ENCODE results near the gene GNA12. TPM values are rescaled to one million over a fixed set of nuclear protein-coding genes. Genes with fewer than 3 reads are reported as not detected.

Gene GNA12
- total and polyA plus RNA-seq, 10 donors = 12.3 to 64.2 (median 32.4) TPM

DNA sequence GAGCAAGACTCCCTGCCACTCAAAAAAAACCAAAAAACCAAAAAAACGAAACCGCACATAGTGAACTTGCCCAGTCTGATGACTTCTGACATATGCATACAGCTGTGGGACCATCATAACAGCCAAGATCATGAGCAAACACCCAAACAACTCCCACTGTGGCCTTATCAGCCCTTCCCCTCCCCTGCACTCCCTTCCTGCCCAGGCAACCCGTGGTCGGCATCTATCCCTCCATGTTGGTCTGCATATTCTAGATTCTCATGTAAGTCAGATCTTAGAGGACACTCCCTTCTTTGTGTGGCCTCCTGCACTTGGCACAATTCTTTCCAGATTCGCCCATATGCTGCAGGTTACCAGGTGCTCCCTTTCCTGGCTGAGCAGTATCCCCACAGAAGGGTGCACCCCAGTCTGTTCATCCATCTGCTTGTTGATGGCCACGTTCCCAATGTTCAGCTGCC, 72.8 kb downstream of the GNA12 start:
- H3K27ac ChIP-seq = no peak overlapping the region
- DNase-seq = peak; percentile 22
- no peak for TF ChIP-seq POLR2AphosphoS5 (IDR thresholded peaks at IDR 0.05)
- TF ChIP-seq, protein P1, sequence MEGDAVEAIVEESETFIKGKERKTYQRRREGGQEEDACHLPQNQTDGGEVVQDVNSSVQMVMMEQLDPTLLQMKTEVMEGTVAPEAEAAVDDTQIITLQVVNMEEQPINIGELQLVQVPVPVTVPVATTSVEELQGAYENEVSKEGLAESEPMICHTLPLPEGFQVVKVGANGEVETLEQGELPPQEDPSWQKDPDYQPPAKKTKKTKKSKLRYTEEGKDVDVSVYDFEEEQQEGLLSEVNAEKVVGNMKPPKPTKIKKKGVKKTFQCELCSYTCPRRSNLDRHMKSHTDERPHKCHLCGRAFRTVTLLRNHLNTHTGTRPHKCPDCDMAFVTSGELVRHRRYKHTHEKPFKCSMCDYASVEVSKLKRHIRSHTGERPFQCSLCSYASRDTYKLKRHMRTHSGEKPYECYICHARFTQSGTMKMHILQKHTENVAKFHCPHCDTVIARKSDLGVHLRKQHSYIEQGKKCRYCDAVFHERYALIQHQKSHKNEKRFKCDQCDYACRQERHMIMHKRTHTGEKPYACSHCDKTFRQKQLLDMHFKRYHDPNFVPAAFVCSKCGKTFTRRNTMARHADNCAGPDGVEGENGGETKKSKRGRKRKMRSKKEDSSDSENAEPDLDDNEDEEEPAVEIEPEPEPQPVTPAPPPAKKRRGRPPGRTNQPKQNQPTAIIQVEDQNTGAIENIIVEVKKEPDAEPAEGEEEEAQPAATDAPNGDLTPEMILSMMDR (IDR thresholded peaks at IDR 0.05 in 8 of 11, conservative IDR thresholded peaks at IDR 0.05 in 3 of 11) = no peak
- TF ChIP-seq POLR2A (IDR thresholded peaks at IDR 0.05) = no peak
- no peak overlapping the region for H3K4me3 ChIP-seq
- intact Hi-C loops (cut with DNase I; ENCODE audit: low total_unique reads) = no loop called here
- WGBS, 5 donors = 57 to 74% (median 59%) methylated on average over 6 of the region's 6 CpGs
- H3K9me3 ChIP-seq = no peaks in the 10 kb centered on the region
- H3K4me1 ChIP-seq = peaks cover 0 to 24% (median 8%) of the 10 kb centered on the region in 6 donors
- H3K36me3 ChIP-seq = peaks cover 0 to 40% (median 0%) of the 10 kb centered on the region in 6 donors
- H3K27me3 ChIP-seq (replicated peaks in 1 of 7) = no peaks in the 10 kb centered on the region

- Histone ChIP-seq H3K4me3 (no peak overlapping the region), H3K36me3 (peaks cover 0 to 39% (median 0%) of the 10 kb centered on the region in 6 donors), H3K9me3 (no peaks in the 10 kb centered on the region), H3K27me3 (replicated peaks in 1 of 7) (no peaks in the 10 kb centered on the region), H3K27ac (peak overlapping the region in 3 of 8 donors; percentile 81 to 87 (median 85)), H3K4me1 (peaks cover 22 to 49% (median 40%) of the 10 kb centered on the region in 6 donors)
- TF ChIP-seq, protein P1 (IDR thresholded peaks at IDR 0.05 in 8 of 11, conservative IDR thresholded peaks at IDR 0.05 in 3 of 11) = no peak
- TF ChIP-seq POLR2AphosphoS5 (IDR thresholded peaks at IDR 0.05) (no peak), POLR2A (IDR thresholded peaks at IDR 0.05) (no peak)
- WGBS, 5 donors = 95 to 97% (median 96%) methylated on average over 11 of the region's 11 CpGs
- intact Hi-C loops (cut with DNase I; ENCODE audit: low total_unique reads) = no loop called here
- no peak for DNase-seq
Observed at GRCh38 chr7:2764621-2765020, 79.5 kb downstream of the GNA12 start.

DNA sequence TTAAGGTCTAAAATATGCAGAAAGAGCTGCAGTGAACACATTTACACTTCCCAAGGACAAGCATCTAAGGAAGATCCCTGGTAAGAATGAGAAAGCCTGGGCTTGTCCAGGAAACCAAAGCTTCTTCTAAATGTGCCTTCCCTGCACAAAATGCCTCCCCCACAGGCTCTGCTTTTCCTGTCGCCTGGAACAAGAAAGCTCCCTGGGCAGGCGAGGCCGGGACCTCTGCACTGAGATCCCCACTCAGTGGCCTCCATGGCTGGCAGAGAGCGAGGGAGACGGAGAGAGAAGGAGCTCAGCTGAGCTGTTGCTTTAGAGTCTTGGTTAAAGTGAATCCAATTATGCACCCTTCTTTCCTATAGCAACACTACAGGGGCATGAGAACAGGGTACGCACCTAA, 80.5 kb downstream of the GNA12 start:
- 71 to 85% (median 84%) methylated on average over 6 of the region's 6 CpGs for WGBS, 5 donors
- no peak overlapping the region for H3K4me3 ChIP-seq
- TF ChIP-seq, protein P1 (IDR thresholded peaks at IDR 0.05 in 8 of 11, conservative IDR thresholded peaks at IDR 0.05 in 3 of 11) = no peak
- no peak for TF ChIP-seq POLR2A (IDR thresholded peaks at IDR 0.05)
- no peak for TF ChIP-seq POLR2AphosphoS5 (IDR thresholded peaks at IDR 0.05)
- H3K27me3 ChIP-seq (replicated peaks in 1 of 7) = no peaks in the 10 kb centered on the region
- peak overlapping the region; percentile 52 to 89 (median 83) for H3K27ac ChIP-seq
- intact Hi-C loops (cut with DNase I; ENCODE audit: low total_unique reads) = no loop called here
- peaks cover 32 to 59% (median 49%) of the 10 kb centered on the region in 6 donors for H3K4me1 ChIP-seq
- DNase-seq = no peak
- no peaks in the 10 kb centered on the region for H3K9me3 ChIP-seq
- H3K36me3 ChIP-seq = peaks cover 0 to 34% (median 0%) of the 10 kb centered on the region in 6 donors

DNA sequence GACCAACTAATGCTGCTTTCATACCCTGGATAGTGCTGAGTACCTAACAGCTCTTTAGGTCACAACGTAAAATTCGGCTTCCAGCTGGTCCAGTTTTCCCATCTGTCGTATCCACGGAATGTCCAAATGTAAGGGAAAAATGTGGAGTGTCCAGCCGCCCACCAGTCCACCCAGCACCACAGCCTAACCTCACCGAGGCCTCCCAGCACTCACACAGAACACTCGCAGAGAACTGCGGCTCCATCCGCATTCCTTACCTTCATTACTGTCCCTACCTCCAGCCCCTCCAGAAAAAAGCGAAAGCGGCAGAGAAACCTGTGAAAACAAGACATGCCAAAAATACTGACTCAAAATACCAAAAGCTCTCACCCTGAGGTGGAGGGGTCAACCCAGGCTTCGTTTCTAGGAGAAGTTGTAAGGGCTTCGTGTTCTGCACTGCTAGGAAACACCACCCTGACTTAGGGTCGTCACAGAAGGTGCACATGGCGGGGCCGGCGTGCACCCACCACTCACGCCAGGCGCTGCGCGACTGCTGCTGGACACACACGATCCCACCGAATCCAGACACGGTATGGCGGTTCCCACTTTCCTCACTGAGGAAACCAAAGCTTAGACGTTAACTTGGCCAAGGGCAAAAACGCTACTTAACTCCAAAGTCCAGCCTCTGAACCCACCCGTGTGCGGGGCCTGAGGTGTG, 82.2 kb downstream of the GNA12 start:
- H3K27ac ChIP-seq = peak overlapping the region; percentile 70 to 89 (median 83)
- peaks cover 45 to 74% (median 63%) of the 10 kb centered on the region in 6 donors for H3K4me1 ChIP-seq
- peaks cover 0 to 28% (median 0%) of the 10 kb centered on the region in 6 donors for H3K36me3 ChIP-seq
- DNase-seq = no peak
- intact Hi-C loops (cut with DNase I; ENCODE audit: low total_unique reads) = no loop called here
- H3K4me3 ChIP-seq = no peak overlapping the region
- 91 to 93% (median 92%) methylated on average over 28 to 29 of the region's 29 CpGs for WGBS, 5 donors
- TF ChIP-seq, protein P1 (IDR thresholded peaks at IDR 0.05 in 8 of 11, conservative IDR thresholded peaks at IDR 0.05 in 3 of 11) = no peak
- TF ChIP-seq POLR2AphosphoS5 (IDR thresholded peaks at IDR 0.05) = no peak
- TF ChIP-seq POLR2A (IDR thresholded peaks at IDR 0.05) = no peak
- no peaks in the 10 kb centered on the region for H3K27me3 ChIP-seq (replicated peaks in 1 of 7)
- H3K9me3 ChIP-seq = no peaks in the 10 kb centered on the region

Measured in spleen (tissue), 11 donors.